GM19438 (cell line): ENCODE data around the gene MYF6.
A peak's percentile ranks its signal among the peaks of the same experiment; 100 is the strongest.

Experiments used
- ATAC-seq: cut with Tn5 transposase; IDR thresholded peaks from one replicate; pipeline ENCODE4 v1.9.1; 2021; ENCODE audit warnings: low read depth; ENCODE audit not compliant: unreplicated experiment

The MYF6 gene

GRCh38 chr12:80702889-80703805 lies 4.3 kb upstream of the MYF6 start:
- ATAC-seq, result peak; percentile 85

GRCh38 chr12:80704420-80704819 lies 3.0 kb upstream of the MYF6 start:
- no peak for ATAC-seq

GRCh38 chr12:80707830-80708258 lies 410 bp downstream of the MYF6 start:
- no peak for ATAC-seq

- no peak for ATAC-seq
Observed at GRCh38 chr12:80708259-80708974, 983 bp downstream of the MYF6 start.

- ATAC-seq, result no peak
Observed at GRCh38 chr12:80708975-80709328, 1.5 kb downstream of the MYF6 start.

- ATAC-seq, result peak; percentile 62
Observed at GRCh38 chr12:80709811-80710726, 2.6 kb downstream of the MYF6 start.

GRCh38 chr12:80710727-80711449 lies 3.5 kb downstream of the MYF6 start:
- peak; percentile 22 for ATAC-seq

- ATAC-seq, result no peak
Observed at GRCh38 chr12:80711866-80712265, 4.4 kb downstream of the MYF6 start.

GRCh38 chr12:80712866-80713265 lies 5.4 kb downstream of the MYF6 start:
- no peak for ATAC-seq

GRCh38 chr12:80713419-80713818 lies 6.0 kb downstream of the MYF6 start:
- ATAC-seq, result no peak

- no peak for ATAC-seq
Observed at GRCh38 chr12:80714055-80714454, 6.6 kb downstream of the MYF6 start.

- ATAC-seq, result no peak
Observed at GRCh38 chr12:80714846-80715245, 7.4 kb downstream of the MYF6 start.

- ATAC-seq, result no peak
Observed at GRCh38 chr12:80715713-80716249, 8.3 kb downstream of the MYF6 start.

- no peak for ATAC-seq
Observed at GRCh38 chr12:80716696-80717469, 9.4 kb downstream of the MYF6 start, which contains the start of gene MYF5. TSS of gene MYF5 (plus strand) at chr12:80716912. CDS start at chr12:80717064, 152 bp downstream.

- ATAC-seq, result no peak
Observed at GRCh38 chr12:80717856-80718255, 10.4 kb downstream of the MYF6 start.

GRCh38 chr12:80720516-80720915 lies 13.1 kb downstream of the MYF6 start:
- no peak for ATAC-seq

- no peak for ATAC-seq
Observed at GRCh38 chr12:80721326-80721725, 13.9 kb downstream of the MYF6 start.

- no peak for ATAC-seq
Observed at GRCh38 chr12:80745851-80746505, 38.5 kb downstream of the MYF6 start.
